22Rv1 (cell line): Measurements from ENCODE around the gene SLC4A3.

Experiments used
- ZFX ChIP-seq: fragments of 450-650 bp; IDR thresholded peaks from 2 replicates; pipeline ENCODE4 v1.6.1; 2017; ENCODE audit warnings: antibody characterized with exemption, borderline replicate concordance
- TF ChIP-seq, protein P1 (sequence below): fragments of 450-650 bp; IDR thresholded peaks from 2 replicates; pipeline ENCODE4 v1.5.1; 2017; ENCODE audit warnings: mild to moderate bottlenecking

DNA sequence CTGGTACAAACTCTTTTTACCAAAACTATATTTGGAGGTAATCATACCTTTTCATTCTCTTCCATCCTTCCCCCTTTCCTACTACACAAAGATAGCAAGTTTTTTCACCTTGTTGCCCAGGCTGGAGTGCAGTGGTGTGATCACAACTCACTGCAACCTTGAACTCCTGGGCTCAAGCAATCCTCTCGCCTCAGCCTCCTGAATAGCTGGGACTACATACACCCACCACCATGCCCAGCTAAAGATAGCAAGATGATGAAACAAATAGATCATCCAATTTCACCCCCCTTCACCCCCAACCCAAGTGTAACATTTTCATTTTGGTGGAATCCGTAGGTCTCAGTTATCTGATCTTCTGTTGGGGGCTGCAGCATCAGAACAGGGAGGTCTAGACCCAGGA, 34.3 kb upstream of the SLC4A3 start:
- TF ChIP-seq, protein P1, sequence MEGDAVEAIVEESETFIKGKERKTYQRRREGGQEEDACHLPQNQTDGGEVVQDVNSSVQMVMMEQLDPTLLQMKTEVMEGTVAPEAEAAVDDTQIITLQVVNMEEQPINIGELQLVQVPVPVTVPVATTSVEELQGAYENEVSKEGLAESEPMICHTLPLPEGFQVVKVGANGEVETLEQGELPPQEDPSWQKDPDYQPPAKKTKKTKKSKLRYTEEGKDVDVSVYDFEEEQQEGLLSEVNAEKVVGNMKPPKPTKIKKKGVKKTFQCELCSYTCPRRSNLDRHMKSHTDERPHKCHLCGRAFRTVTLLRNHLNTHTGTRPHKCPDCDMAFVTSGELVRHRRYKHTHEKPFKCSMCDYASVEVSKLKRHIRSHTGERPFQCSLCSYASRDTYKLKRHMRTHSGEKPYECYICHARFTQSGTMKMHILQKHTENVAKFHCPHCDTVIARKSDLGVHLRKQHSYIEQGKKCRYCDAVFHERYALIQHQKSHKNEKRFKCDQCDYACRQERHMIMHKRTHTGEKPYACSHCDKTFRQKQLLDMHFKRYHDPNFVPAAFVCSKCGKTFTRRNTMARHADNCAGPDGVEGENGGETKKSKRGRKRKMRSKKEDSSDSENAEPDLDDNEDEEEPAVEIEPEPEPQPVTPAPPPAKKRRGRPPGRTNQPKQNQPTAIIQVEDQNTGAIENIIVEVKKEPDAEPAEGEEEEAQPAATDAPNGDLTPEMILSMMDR = no peak
- TF ChIP-seq ZFX = no peak
